ENCODE results near the gene MSH5.
"Not testable (repeated sequence)": the region's sequence is repeated elsewhere in the genome, so short reads cannot be mapped to it uniquely, and the experiment has no call there.

The MSH5 gene

GRCh38 chr6:31706599-31706998 is 33.2 kb upstream of the MSH5 start, which contains the start of gene LY6G6F:
Gene LY6G6F (plus strand): TSS chr6:31706866. CDS start chr6:31706907, 41 bp downstream.
- no peak for TF ChIP-seq CTCF (IDR thresholded peaks at IDR 0.05; ENCODE audit: extremely low read depth, missing control alignments)
- DNase-seq (ENCODE audit: low spot score), result no peak

GRCh38 chr6:31707701-31708100 is 32.1 kb upstream of the MSH5 start:
- DNase-seq (ENCODE audit: low spot score), result no peak
- no peak for TF ChIP-seq CTCF (IDR thresholded peaks at IDR 0.05; ENCODE audit: extremely low read depth, missing control alignments)

GRCh38 chr6:31708224-31708623 is 31.6 kb upstream of the MSH5 start:
- DNase-seq (ENCODE audit: low spot score), result no peak
- no peak for TF ChIP-seq CTCF (IDR thresholded peaks at IDR 0.05; ENCODE audit: extremely low read depth, missing control alignments)

GRCh38 chr6:31709157-31709556 is 30.6 kb upstream of the MSH5 start:
- not testable (repeated sequence) for DNase-seq (ENCODE audit: low spot score)

GRCh38 chr6:31710523-31711219 is 29.1 kb upstream of the MSH5 start:
- DNase-seq (ENCODE audit: low spot score), result no peak
- TF ChIP-seq CTCF (IDR thresholded peaks at IDR 0.05; ENCODE audit: extremely low read depth, missing control alignments), result no peak

- no peak for TF ChIP-seq CTCF (IDR thresholded peaks at IDR 0.05; ENCODE audit: extremely low read depth, missing control alignments)
- no peak for DNase-seq (ENCODE audit: low spot score)
These were observed 28.6 kb upstream of the MSH5 start for GRCh38 chr6:31711233-31711632.

GRCh38 chr6:31712296-31712695 is 27.5 kb upstream of the MSH5 start:
- TF ChIP-seq CTCF (IDR thresholded peaks at IDR 0.05; ENCODE audit: extremely low read depth, missing control alignments), result no peak
- no peak for DNase-seq (ENCODE audit: low spot score)

GRCh38 chr6:31713465-31713864 is 26.3 kb upstream of the MSH5 start:
- DNase-seq (ENCODE audit: low spot score), result no peak
- no peak for TF ChIP-seq CTCF (IDR thresholded peaks at IDR 0.05; ENCODE audit: extremely low read depth, missing control alignments)

Measured in GM20000 (cell line).